ENCODE data around the gene UBE2K.
A peak's percentile ranks its signal among the peaks of the same experiment; 100 is the strongest.
"Not testable (repeated sequence)": the region's sequence is repeated elsewhere in the genome, so short reads cannot be mapped to it uniquely, and the experiment has no call there.

Gene UBE2K

GRCh38 chr4:39732728-39733127, 34.8 kb downstream of the UBE2K start:
- DNase-seq, result no peak

- not testable (repeated sequence) for DNase-seq
Measured at GRCh38 chr4:39739591-39739990, 41.7 kb downstream of the UBE2K start.

- DNase-seq, result peak; percentile 21
Measured at GRCh38 chr4:39741401-39741800, 43.5 kb downstream of the UBE2K start.

GRCh38 chr4:39745920-39746319, 48.0 kb downstream of the UBE2K start:
- no peak for DNase-seq

- DNase-seq, result no peak
Measured at GRCh38 chr4:39750216-39750615, 52.3 kb downstream of the UBE2K start.

GRCh38 chr4:39754309-39754708, 56.4 kb downstream of the UBE2K start:
- no peak for DNase-seq

- no peak for DNase-seq
Measured at GRCh38 chr4:39756159-39756558, 58.2 kb downstream of the UBE2K start.

GRCh38 chr4:39758176-39758575, 60.2 kb downstream of the UBE2K start:
- DNase-seq, result no peak

- no peak for DNase-seq
Measured at GRCh38 chr4:39759569-39759968, 61.6 kb downstream of the UBE2K start.

GRCh38 chr4:39761005-39761667, 63.2 kb downstream of the UBE2K start:
- no peak for DNase-seq

- DNase-seq, result no peak
Measured at GRCh38 chr4:39763714-39764572, 66.0 kb downstream of the UBE2K start.

GRCh38 chr4:39770005-39770404, 72.1 kb downstream of the UBE2K start:
- no peak for DNase-seq

GRCh38 chr4:39770471-39770870, 72.5 kb downstream of the UBE2K start:
- DNase-seq, result no peak

GRCh38 chr4:39770969-39771724, 73.2 kb downstream of the UBE2K start:
- no peak for DNase-seq

GRCh38 chr4:39781988-39782387, 84.1 kb downstream of the UBE2K start:
- DNase-seq, result not testable (repeated sequence)

- peak; percentile 44 for DNase-seq
Measured at GRCh38 chr4:39785083-39785482, 87.1 kb downstream of the UBE2K start.

GRCh38 chr4:39786838-39787237, 88.9 kb downstream of the UBE2K start:
- no peak for DNase-seq

- no peak for DNase-seq
Measured at GRCh38 chr4:39792128-39792527, 94.2 kb downstream of the UBE2K start.

GRCh38 chr4:39792529-39792928, 94.6 kb downstream of the UBE2K start:
- DNase-seq, result peak; percentile 84

- DNase-seq, result not testable (repeated sequence)
Measured at GRCh38 chr4:39792976-39793375, 95.0 kb downstream of the UBE2K start.

GRCh38 chr4:39802005-39802404, 104.1 kb downstream of the UBE2K start:
- no peak for DNase-seq

GRCh38 chr4:39808231-39808749, 110.4 kb downstream of the UBE2K start:
- peak; percentile 58 for DNase-seq

- no peak for DNase-seq
Measured at GRCh38 chr4:39812500-39812899, 114.6 kb downstream of the UBE2K start.

All from hematopoietic multipotent progenitor cell treated with erythropoietin and hydrocortisone succinate and interleukin-3 and kit ligand, for 4 days (in vitro differentiated cells).